GM19193 (cell line): Measurements from ENCODE around the gene XPR1.

Experiments
- POLR2A ChIP-seq: IDR thresholded peaks from 4 replicates; pipeline ENCODE4 v1.6.1; 2011; ENCODE audit not compliant: insufficient read depth, insufficient read length; ENCODE audit errors: extremely low read depth

The XPR1 gene

DNA sequence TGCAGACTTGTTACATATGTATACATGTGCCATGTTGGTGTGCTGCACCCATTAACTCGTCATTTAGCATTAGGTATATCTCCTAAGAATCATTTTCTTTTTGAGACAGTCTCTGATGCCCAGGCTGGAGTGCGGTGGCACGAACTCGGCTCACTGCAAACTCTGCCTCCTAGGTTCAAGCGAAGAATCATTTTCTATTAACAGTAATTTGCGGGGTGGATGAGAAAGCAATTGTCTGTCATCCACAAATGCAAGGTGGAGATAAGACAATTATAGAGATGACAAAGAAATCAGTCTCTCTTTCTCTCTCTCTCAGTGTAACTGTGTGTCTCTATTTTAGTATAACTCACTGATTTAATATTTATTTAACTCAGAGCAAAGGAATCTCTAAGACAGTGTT lies 149.9 kb downstream of the XPR1 start:
- TF ChIP-seq POLR2A: no peak

DNA sequence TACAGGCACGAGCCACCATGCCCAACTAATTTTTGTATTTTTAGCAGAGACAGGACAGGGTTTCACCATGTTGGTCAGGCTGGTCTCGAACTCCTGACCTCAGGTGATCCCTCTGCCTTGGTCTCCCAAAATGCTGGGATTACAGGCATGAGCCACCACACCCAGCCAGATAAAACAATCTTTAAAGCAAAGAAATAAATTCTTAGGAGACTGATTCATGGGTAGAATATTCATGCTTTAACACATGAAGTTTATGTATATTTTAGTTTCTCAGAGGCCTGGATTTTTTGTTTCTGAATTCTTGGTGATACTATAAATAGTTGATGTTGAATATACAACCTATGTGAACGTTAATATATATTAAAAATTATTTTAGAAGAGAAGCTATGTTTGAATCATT lies 153.5 kb downstream of the XPR1 start:
- TF ChIP-seq POLR2A: no peak

DNA sequence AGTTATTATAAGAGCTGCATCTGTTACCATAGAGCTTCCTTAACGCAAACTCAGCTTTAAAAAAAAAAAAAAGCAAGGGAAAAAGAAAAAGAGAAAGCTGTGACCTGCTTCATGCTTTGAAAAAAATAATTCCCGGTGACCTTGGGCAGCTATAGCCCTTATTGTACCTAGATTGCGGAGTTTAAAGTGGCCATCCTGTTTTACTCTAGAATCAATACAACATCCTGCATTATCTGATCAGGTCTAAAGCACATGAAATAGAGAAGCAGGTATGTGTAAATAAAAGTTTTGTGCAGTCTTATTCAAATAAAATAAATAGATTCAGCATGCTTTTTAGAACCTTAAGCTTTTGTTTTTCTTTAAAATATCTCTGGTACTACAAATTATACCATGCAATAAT lies 154.1 kb downstream of the XPR1 start:
- TF ChIP-seq POLR2A: no peak

DNA sequence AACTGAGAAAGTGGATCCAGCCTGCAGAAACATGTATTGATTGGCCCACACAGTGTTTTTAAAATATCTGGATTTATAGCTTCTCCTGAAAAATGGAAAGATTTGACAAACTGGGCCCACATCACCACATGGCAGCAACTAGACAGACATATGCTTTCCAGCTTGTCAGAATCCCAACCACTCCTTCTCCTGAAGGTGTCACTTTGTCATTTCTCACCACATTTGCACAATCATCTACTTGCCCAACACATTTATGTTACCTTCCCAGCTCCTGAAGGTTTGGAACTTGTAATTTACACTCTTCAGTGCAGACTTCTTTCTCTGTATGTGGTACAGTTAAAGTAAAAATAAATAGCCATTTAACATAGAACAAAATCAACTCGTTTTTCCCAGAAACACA lies 154.8 kb downstream of the XPR1 start:
- no peak for TF ChIP-seq POLR2A

DNA sequence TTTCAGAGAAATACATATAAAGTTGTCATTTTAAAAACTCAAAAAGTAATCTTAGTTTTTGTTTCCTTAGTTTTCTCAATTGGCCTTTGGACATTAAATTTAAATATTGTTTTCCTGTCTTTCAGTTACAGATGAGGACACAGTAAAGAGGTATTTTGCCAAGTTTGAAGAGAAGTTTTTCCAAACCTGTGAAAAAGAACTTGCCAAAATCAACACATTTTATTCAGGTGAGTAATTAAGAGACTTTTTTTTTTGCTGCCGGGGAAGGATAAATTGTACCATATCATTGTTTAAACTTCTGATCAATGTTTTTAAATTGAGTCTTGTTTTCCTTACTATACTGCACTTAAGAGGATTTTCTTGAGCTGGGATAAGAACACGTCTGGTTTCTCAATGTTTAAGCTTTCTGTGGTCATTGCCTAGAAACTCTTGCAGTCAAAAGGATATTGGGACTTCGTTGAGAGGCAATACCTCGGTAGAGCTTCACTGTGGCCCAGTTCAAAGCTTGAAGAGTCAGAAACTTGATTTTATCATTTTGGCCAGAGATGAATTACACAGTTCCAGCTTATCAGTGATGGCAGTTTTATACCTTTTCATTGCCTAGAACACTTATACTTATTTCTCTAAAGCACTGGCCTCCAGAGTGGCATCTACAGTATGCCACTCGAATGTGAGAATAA lies 155.9 kb downstream of the XPR1 start:
- no peak for TF ChIP-seq POLR2A

DNA sequence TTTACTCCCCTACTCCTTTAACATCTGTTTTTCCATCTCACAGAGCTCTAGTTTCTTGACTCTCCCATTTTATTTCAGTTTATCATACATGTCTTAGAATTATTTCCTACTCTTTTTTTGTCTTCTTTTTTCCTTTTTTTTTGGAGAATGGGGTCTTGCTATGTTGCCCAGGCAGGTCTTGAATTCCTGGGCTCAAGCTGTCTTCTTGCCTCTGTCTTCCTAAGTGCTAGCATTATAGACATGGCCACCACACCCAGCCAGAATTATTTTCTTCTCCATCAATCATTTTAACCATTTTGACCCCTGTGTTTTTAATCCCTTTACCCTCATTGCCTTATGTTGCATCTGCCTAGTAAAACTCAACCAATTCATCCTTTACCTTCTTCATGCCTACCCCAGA lies 157.6 kb downstream of the XPR1 start:
- no peak for TF ChIP-seq POLR2A

DNA sequence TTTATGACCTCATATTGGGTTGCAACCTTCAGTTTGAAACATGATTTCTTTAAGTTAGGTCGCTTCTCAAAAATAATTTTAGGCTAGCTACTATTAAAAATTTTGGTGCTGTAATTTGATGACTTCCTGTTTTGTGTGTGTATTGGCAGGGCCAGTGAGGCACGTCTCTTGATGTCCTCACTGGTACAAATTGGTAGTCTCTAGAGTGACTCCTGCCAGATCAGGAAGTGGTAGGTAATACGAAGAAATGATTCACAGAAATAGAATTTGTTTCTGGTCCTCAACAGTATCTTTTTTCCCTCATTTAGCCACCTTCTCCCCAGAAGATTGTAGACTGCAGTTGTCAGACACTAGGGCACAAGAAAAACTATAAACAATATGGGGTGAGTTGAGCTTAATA lies 160.0 kb downstream of the XPR1 start:
- no peak for TF ChIP-seq POLR2A

DNA sequence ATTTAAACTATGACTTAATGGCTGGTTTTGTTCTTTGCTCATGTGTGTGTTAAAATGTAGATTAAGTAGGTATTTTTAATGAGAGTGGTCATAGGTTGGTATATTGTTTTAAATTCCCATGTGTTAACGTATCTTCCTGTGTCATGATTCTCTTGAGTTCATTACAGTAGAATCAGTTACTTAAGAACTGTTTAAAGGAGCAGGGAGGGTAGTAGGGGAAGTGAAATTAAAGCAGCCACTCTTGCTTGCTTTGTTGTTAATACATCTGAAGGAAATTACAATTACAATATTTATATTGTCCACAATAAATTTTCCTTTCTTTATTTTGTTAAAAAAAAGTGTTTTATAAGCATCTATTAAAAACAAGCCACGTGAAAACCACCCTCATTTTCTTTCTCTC lies 161.6 kb downstream of the XPR1 start:
- no peak for TF ChIP-seq POLR2A

DNA sequence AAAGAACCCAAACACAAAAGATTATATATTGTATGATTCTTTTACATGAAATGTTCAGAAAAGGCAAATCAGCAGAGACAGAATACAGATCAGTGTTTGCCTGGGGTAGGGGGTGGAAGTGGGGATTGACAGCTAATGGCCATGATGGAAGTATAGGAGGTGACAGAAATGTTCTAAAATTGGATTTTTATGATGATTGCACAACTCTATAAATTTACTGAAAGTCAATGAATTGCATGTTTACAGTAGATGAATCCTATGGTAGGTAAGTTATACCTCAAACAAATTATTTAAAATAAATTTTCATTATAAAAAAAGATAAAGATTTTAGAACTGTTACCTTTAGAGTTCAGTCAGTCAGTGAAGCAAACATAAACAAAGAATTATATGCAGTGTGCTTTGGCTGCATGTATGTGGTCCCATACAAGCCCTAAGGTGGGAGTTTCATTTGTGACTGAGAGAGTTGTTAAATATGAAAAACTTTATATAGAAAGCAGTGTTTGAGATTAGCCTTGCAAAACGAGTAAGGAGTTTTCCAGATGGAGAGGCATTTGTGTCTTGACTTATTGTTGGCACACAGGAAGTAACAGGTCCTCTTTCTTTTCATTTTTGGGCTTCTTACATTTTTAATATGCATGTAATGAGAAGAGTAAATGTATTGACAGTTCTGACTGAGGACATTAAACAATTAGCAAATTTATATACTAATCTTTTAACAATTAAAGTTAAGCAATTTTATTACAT lies 165.2 kb downstream of the XPR1 start:
- no peak for TF ChIP-seq POLR2A

DNA sequence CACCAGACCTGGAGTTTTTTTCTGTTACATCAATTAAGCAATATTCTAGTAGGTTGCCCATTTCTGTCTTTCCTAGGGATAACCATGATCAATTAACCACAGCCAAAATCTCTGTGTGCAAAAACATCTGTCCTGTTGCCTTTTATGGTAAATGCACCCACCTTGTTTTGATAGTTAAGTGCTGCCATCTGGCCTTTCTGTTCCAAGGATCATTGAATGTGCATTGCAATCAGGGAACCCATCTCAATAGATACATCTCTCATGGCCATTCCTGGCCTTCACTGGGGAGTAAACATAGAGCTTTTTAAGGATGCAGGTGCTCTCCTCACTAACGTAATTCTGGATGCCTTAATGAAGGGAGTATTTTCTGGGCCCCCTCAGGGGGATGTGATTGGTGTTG lies 169.1 kb downstream of the XPR1 start:
- TF ChIP-seq POLR2A: no peak

DNA sequence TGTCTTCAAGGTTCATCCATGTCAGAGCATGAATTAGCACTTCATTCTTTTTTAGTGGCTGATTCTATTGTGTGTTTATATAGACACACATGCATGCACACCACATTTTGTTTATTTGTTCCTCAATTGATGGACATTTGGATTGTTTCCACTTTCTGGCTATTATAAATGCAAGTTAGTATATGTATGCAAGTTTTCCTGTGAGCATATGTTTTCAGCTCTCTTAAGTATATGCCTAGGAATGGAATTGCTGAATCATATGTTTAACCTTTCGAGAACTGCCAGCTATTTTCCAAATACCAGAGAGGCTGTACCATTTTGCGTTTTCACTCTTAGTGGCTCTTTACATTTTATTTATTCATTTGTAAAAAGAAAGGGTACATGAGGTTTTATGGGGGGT lies 171.0 kb downstream of the XPR1 start:
- no peak for TF ChIP-seq POLR2A

DNA sequence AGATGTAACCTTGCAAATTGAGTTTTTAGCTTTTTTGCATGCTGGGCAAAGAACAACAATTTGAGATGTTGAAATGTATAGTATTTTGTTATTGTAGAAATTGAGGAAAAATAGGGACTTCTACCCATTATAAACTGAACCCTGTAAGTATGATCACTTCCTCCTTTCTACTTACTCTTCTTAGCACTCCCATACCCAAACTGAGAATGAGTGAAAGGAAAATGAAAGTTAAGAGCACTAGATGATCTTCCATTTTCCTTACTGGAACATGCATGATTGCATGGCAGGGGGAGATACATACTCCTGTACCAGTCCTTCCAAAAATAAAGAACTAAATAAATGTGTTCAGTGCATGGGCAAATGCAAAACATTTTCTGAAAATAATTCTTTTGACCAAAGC lies 173.5 kb downstream of the XPR1 start:
- TF ChIP-seq POLR2A: no peak

DNA sequence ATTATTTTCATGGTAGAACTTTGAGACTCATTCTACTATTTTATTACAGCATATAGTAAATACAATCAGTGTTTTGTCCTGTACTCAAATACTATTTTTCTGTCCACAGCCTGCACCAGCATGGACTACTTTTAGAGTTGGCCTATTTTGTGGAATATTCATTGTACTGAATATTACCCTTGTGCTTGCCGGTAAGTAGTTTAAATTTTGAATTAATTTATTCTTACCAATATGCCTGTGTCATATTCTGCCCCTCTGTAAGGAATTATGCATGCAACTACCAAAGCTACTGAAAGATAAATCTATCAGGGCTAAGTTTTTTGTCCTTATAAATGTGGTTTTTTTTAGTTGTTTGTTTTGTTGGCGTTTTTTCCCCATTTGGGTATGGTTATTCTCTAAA lies 179.5 kb downstream of the XPR1 start:
- no peak for TF ChIP-seq POLR2A

DNA sequence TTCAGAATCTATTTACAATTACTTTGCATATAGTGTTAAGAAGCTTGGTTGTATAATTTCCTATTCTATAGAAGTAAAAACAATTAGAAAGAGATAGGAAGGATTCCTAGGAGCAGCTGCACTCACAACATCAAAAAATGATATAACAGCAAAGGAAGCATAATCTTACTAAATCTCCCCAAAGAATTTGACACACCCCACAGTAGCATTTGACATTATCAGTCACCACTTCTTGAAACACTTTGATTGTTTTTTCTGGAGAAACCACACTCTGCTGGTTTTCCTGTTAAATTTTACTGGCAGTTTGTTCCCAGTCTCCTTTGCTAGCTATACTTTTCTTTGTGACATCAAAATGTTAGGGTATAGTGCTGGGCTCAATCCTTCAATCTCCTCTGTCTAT lies 180.1 kb downstream of the XPR1 start:
- no peak for TF ChIP-seq POLR2A

DNA sequence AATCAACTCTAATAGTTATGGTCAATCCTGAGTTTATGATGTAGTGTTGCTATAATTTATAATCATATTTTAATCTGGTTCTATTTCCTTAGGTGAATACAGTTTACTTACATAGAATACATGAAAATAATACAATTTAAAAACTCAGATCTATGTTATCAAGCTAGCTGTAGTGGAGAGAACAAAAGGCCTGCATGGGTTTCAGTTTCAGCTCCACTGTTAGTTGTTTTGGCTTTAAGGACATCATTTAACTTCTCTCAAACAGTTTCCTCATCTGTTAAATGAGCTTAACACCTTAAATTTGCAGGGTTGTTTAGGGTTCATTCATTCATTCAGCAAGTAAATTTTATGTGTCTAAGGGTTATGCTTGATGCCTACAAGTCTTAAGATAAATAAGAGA lies 182.4 kb downstream of the XPR1 start:
- no peak for TF ChIP-seq POLR2A

DNA sequence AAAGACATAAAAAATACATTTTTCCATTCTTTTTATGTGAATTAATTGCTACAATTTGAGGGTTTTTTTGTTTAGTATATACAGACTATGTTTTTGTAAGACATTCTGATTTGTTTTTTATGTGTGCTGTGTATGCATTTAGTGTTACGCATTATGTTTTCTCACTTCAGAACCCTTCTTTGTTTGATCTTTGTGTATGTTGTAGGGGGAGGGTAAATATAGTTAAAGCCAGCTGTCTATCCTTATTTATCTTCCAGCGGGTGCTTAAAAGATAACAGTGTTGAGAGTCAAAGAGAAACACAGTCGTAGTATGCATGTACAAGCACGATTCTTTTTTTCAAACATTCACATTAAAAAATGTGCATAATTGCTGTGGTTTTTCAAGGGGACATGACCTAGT lies 183.4 kb downstream of the XPR1 start:
- TF ChIP-seq POLR2A: no peak
